Neural progenitor cell (in vitro differentiated cells): Measurements from ENCODE around the gene GPX3. TPM values are rescaled to one million over a fixed set of nuclear protein-coding genes. Genes with fewer than 3 reads are reported as not detected.

Experiments
- DNase-seq: peaks from one replicate; pipeline ENCODE4 v3.0.0-alpha.2; 2016; ENCODE audit warnings: low spot score
- H2AFZ ChIP-seq: fragments of 200-600 bp; sonication (generic); replicated peaks from 2 replicates; pipeline ENCODE4 v1.6.1; 2016; ENCODE audit warnings: antibody characterized with exemption
- H3F3A ChIP-seq: fragments of 200-600 bp; sonication (generic); 2 replicates; pipeline ENCODE4 v1.6.1; 2016; ENCODE audit warnings: antibody characterized with exemption, low read depth
- H3K27ac ChIP-seq: fragments of 200-600 bp; sonication (generic); 2 replicates; pipeline ENCODE4 v1.5.1; 2016; ENCODE audit warnings: mild to moderate bottlenecking
- H3K27me3 ChIP-seq: fragments of 200-600 bp; sonication (generic); 2 replicates; pipeline ENCODE4 v1.6.1; 2016; ENCODE audit warnings: mild to moderate bottlenecking, moderate library complexity
- H3K36me3 ChIP-seq: fragments of 200-600 bp; sonication (generic); 2 replicates; pipeline ENCODE4 v1.5.1; 2016
- H3K4me1 ChIP-seq: fragments of 200-600 bp; sonication (generic); 2 replicates; pipeline ENCODE4 v1.6.1; 2016; ENCODE audit warnings: mixed run types
- H3K4me2 ChIP-seq: fragments of 200-600 bp; sonication (generic); 2 replicates; pipeline ENCODE4 v1.6.1; 2016
- H3K4me3 ChIP-seq: fragments of 200-600 bp; sonication (generic); 2 replicates; pipeline ENCODE4 v1.5.1; 2016
- H3K79me2 ChIP-seq: fragments of 200-600 bp; sonication (generic); 2 replicates; pipeline ENCODE4 v1.6.1; 2016; ENCODE audit warnings: low read depth
- H3K9ac ChIP-seq: fragments of 200-600 bp; sonication (generic); 2 replicates; pipeline ENCODE4 v1.6.1; 2016
- H3K9me3 ChIP-seq: fragments of 200-600 bp; sonication (generic); 2 replicates; pipeline ENCODE4 v1.5.1; 2016; ENCODE audit warnings: low read depth
- H4K20me1 ChIP-seq: fragments of 200-600 bp; sonication (generic); 2 replicates; pipeline ENCODE4 v1.6.1; 2016; ENCODE audit warnings: low read depth
- H3K27ac Mint-ChIP-seq: 3 replicates; pipeline ENCODE4 v1.8.0; 2021; ENCODE audit warnings: mixed read lengths
- H3K27me3 Mint-ChIP-seq: 2 replicates; pipeline ENCODE4 v1.8.0; 2022; ENCODE audit warnings: low read depth, mild to moderate bottlenecking, inconsistent platforms, moderate library complexity, mixed read lengths; ENCODE audit not compliant: insufficient read depth
- H3K36me3 Mint-ChIP-seq: 3 replicates; pipeline ENCODE4 v1.8.0; 2021; ENCODE audit warnings: mixed read lengths
- H3K4me1 Mint-ChIP-seq: 3 replicates; pipeline ENCODE4 v1.8.0; 2021; ENCODE audit warnings: mixed read lengths
- H3K4me3 Mint-ChIP-seq: 3 replicates; pipeline ENCODE4 v1.8.0; 2021; ENCODE audit warnings: mild to moderate bottlenecking, moderate library complexity, mixed read lengths
- H3K9me3 Mint-ChIP-seq: 3 replicates; pipeline ENCODE4 v1.8.0; 2020; ENCODE audit warnings: mixed read lengths
- EZH2 ChIP-seq: fragments of 200-600 bp; sonication (generic); IDR thresholded peaks from 2 replicates; pipeline ENCODE4 v1.6.1; 2017; ENCODE audit warnings: antibody characterized with exemption, mild to moderate bottlenecking, moderate library complexity
- EZH2phosphoT487 ChIP-seq: fragments of 200-600 bp; sonication (generic); IDR thresholded peaks from 2 replicates; pipeline ENCODE4 v1.6.1; 2017; ENCODE audit warnings: antibody characterized with exemption
- total RNA-seq: library from RNA; depleted of rRNA; stranded (reverse); fragments of >200 nt; gene quantifications from 2 replicates; pipeline ENCODE4 v1.2.3, GENCODE V29; 2015; ENCODE audit warnings: low replicate concordance
- TF ChIP-seq, protein P1 (sequence below): fragments of 200-600 bp; sonication (generic); IDR thresholded peaks from 2 replicates; pipeline ENCODE4 v1.5.1; 2017; ENCODE audit warnings: antibody characterized with exemption, mild to moderate bottlenecking

GPX3 gene
- total RNA-seq, 1 donor from 2014 or later: 17.9 TPM

DNA sequence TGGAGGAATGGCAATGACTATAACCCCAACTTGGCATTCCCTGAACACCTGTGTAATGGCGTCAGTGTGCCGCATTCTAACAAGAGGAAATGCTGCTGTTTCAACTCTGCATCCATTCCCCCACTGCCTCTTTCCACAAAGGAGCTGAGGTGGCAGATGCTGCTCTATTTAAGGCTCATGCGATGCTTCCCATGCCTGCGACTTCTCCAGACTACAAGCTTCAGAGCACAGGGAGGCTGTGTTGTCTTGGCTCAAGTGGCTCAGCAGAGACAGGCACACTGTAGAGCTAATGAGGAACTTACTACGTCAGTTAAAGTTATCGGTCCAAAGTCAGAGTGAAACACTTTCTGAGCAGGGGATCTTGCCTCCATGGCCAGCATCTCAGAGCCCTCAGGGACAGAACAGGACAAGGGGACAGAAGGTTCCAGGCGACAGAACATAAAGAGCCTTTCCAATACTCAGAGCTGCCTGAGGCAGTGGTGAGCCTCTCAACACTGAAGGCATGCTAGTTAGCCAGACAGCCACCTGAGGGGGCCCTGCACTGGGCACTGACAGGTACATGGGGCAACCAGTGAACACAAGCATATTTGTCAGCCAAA lies 38.6 kb downstream of the GPX3 start:
- Mint-ChIP-seq H3K27ac (no peak overlapping the region), H3K36me3 (peaks cover 17% of the 10 kb centered on the region), H3K27me3 (no peaks in the 10 kb centered on the region), H3K4me3 (no peak overlapping the region), H3K9me3 (no peaks in the 10 kb centered on the region), H3K4me1 (no peaks in the 10 kb centered on the region)
- no peaks in the 10 kb centered on the region for H3K4me1 ChIP-seq
- H3K4me3 ChIP-seq: no peak overlapping the region
- TF ChIP-seq EZH2 (no peak), EZH2phosphoT487 (no peak)
- TF ChIP-seq, protein P1, sequence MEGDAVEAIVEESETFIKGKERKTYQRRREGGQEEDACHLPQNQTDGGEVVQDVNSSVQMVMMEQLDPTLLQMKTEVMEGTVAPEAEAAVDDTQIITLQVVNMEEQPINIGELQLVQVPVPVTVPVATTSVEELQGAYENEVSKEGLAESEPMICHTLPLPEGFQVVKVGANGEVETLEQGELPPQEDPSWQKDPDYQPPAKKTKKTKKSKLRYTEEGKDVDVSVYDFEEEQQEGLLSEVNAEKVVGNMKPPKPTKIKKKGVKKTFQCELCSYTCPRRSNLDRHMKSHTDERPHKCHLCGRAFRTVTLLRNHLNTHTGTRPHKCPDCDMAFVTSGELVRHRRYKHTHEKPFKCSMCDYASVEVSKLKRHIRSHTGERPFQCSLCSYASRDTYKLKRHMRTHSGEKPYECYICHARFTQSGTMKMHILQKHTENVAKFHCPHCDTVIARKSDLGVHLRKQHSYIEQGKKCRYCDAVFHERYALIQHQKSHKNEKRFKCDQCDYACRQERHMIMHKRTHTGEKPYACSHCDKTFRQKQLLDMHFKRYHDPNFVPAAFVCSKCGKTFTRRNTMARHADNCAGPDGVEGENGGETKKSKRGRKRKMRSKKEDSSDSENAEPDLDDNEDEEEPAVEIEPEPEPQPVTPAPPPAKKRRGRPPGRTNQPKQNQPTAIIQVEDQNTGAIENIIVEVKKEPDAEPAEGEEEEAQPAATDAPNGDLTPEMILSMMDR: no peak
- H3K4me2 ChIP-seq: no peak overlapping the region
- H3K79me2 ChIP-seq: no peaks in the 10 kb centered on the region
- H3F3A ChIP-seq: no peaks in the 10 kb centered on the region
- H2AFZ ChIP-seq: no peak overlapping the region
- no peak for DNase-seq
- H3K27ac ChIP-seq: no peak overlapping the region
- no peaks in the 10 kb centered on the region for H3K9me3 ChIP-seq
- no peak overlapping the region for H3K9ac ChIP-seq
- no peaks in the 10 kb centered on the region for H3K27me3 ChIP-seq
- no peaks in the 10 kb centered on the region for H4K20me1 ChIP-seq
- H3K36me3 ChIP-seq: no peaks in the 10 kb centered on the region

DNA sequence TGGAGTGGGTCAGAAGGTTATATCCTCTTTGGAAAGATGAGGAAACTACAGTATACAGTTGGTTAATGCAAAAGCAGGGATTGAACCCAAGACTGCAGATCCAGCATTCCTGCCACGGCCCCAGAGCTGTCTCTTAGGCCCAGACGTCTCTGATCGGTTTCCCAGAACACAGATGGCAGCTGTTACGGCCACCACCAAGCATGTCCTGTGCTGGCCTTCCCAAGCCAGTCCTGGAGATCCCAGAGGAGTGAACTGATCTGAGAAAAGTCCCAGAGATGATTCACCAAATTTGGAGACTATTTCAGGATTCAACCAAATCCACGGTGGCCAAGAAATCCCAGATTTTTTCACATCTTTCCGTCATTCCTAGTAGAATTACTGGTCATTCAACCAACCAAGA lies 40.4 kb downstream of the GPX3 start:
- DNase-seq: no peak
- no peaks in the 10 kb centered on the region for H3K4me1 Mint-ChIP-seq
- Histone ChIP-seq H3K36me3 (no peaks in the 10 kb centered on the region), H3K4me2 (no peak overlapping the region), H3K4me1 (no peaks in the 10 kb centered on the region), H3K9ac (no peak overlapping the region), H3K27ac (no peak overlapping the region), H3K27me3 (no peaks in the 10 kb centered on the region), H3K79me2 (peaks cover 2% of the 10 kb centered on the region), H3K4me3 (no peak overlapping the region), H3F3A (no peaks in the 10 kb centered on the region), H2AFZ (no peak overlapping the region), H4K20me1 (peaks cover 10% of the 10 kb centered on the region), H3K9me3 (no peaks in the 10 kb centered on the region)
- H3K4me3 Mint-ChIP-seq: no peak overlapping the region
- no peak overlapping the region for H3K27ac Mint-ChIP-seq
- no peaks in the 10 kb centered on the region for H3K27me3 Mint-ChIP-seq
- TF ChIP-seq EZH2phosphoT487 (no peak), EZH2 (no peak)
- TF ChIP-seq, protein P1: no peak
- no peaks in the 10 kb centered on the region for H3K9me3 Mint-ChIP-seq
- peaks cover 14% of the 10 kb centered on the region for H3K36me3 Mint-ChIP-seq

DNA sequence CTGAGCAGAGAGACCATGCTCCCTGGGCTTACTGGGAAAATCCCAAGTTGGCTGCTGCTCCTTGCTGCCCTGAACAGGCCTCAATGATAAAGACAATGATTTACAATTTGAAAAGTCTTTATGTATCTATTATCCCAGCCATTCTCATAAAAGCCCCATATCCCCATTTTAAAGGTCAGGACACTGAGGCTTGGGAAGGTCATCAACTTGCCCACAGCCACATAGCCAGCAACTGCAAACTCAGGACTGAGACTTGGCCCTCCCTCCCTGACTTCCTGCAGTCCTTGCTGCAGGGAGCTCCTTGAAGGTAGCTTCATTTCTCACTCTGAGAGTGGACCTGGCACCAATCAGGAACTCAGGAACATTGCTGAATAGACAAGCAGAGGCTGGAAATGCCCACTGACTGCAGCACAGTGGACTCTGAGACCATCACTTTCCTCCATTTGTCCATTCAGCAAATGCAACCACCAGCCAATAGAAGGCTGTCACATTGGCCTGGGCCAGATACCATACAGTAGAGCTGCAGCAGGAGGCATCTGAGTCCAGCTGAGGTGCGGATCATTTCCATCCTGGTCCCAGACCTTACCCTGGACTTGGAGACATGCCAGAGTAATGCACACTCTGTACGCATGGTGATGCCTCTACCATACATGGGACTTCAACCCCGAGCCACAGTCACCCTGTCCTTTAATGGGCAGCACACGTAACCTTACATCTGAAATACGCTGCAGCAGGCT lies 42.2 kb downstream of the GPX3 start:
- Histone ChIP-seq H3K4me3 (no peak overlapping the region), H3K9me3 (no peaks in the 10 kb centered on the region), H3K4me1 (no peaks in the 10 kb centered on the region), H3K4me2 (no peak overlapping the region), H3K9ac (no peak overlapping the region), H4K20me1 (peaks cover 16% of the 10 kb centered on the region), H3F3A (no peaks in the 10 kb centered on the region), H3K36me3 (no peaks in the 10 kb centered on the region), H3K79me2 (peaks cover 6% of the 10 kb centered on the region), H3K27me3 (no peaks in the 10 kb centered on the region), H3K27ac (no peak overlapping the region), H2AFZ (no peak overlapping the region)
- Mint-ChIP-seq H3K9me3 (no peaks in the 10 kb centered on the region), H3K27me3 (no peaks in the 10 kb centered on the region), H3K36me3 (peaks cover 11% of the 10 kb centered on the region), H3K27ac (no peak overlapping the region), H3K4me3 (no peak overlapping the region), H3K4me1 (peaks cover 8% of the 10 kb centered on the region)
- TF ChIP-seq, protein P1: no peak
- TF ChIP-seq EZH2phosphoT487 (no peak), EZH2 (no peak)
- DNase-seq: no peak
